Loucy (cell line): ENCODE measurements around the gene AJM1.

Source experiments
- H2AFZ ChIP-seq: fragments of 200-600 bp; sonication (generic); 2 replicates; pipeline ENCODE4 v1.6.0; 2016; ENCODE audit warnings: antibody characterized with exemption, mild to moderate bottlenecking, low read length, moderate library complexity
- H3F3A ChIP-seq: fragments of 200-600 bp; 2 replicates; pipeline ENCODE4 v1.6.0; 2016; ENCODE audit warnings: antibody characterized with exemption, low read depth, mild to moderate bottlenecking
- H3K27me3 ChIP-seq: fragments of 200-600 bp; sonication (generic); 2 replicates; pipeline ENCODE4 v1.6.1; 2014; ENCODE audit warnings: low read length, mild to moderate bottlenecking; ENCODE audit not compliant: insufficient read depth, poor library complexity, severe bottlenecking
- H3K36me3 ChIP-seq: fragments of 200-600 bp; sonication (generic); 2 replicates; pipeline ENCODE4 v1.6.1; 2016; ENCODE audit warnings: low read length; ENCODE audit not compliant: insufficient read depth
- H3K4me1 ChIP-seq: fragments of 200-600 bp; sonication (generic); 2 replicates; pipeline ENCODE4 v1.5.1; 2014; ENCODE audit warnings: low read length, mild to moderate bottlenecking; ENCODE audit not compliant: insufficient read depth, poor library complexity, severe bottlenecking
- H3K4me2 ChIP-seq: fragments of 200-600 bp; sonication (generic); 2 replicates; pipeline ENCODE4 v1.6.0; 2014; ENCODE audit warnings: antibody characterized with exemption, low read length, low read depth, mild to moderate bottlenecking; ENCODE audit not compliant: poor library complexity, severe bottlenecking
- H3K4me3 ChIP-seq: fragments of 200-600 bp; sonication (generic); 2 replicates; pipeline ENCODE4 v1.5.1; 2014; ENCODE audit warnings: low read length, mild to moderate bottlenecking, mixed read lengths; ENCODE audit not compliant: poor library complexity, severe bottlenecking
- H3K79me2 ChIP-seq: fragments of 200-600 bp; sonication (generic); 2 replicates; pipeline ENCODE4 v1.6.1; 2014; ENCODE audit warnings: low read length; ENCODE audit not compliant: insufficient read depth
- H3K9ac ChIP-seq: fragments of 200-600 bp; sonication (generic); 2 replicates; pipeline ENCODE4 v1.6.0; 2014; ENCODE audit warnings: mild to moderate bottlenecking, low read depth, low read length, moderate library complexity; ENCODE audit not compliant: poor library complexity, severe bottlenecking
- H3K9me2 ChIP-seq: fragments of 200-600 bp; sonication (generic); replicated peaks from 2 replicates; pipeline ENCODE4 v1.6.1; 2016; ENCODE audit warnings: low read depth, low read length, mixed read lengths
- H3K9me3 ChIP-seq: fragments of 200-600 bp; sonication (generic); 2 replicates; pipeline ENCODE4 v1.6.1; 2014; ENCODE audit warnings: mild to moderate bottlenecking, antibody characterized with exemption, low read length, low read depth; ENCODE audit not compliant: insufficient read depth
- H4K20me1 ChIP-seq: fragments of 200-600 bp; sonication (generic); 2 replicates; pipeline ENCODE4 v1.6.0; 2014; ENCODE audit warnings: antibody characterized with exemption, low read length, mild to moderate bottlenecking; ENCODE audit not compliant: insufficient read depth, poor library complexity, severe bottlenecking
- EZH2phosphoT487 ChIP-seq: fragments of 200-600 bp; IDR thresholded peaks from 2 replicates; pipeline ENCODE4 v1.6.1; 2018; ENCODE audit warnings: antibody characterized with exemption, mild to moderate bottlenecking, moderate library complexity, borderline replicate concordance
- TF ChIP-seq, protein P1 (sequence below): fragments of 200-600 bp; sonication (generic); conservative IDR thresholded peaks from 2 replicates; pipeline ENCODE4 v1.5.1; 2014; ENCODE audit warnings: mild to moderate bottlenecking, antibody characterized with exemption, low read length

AJM1 gene

DNA sequence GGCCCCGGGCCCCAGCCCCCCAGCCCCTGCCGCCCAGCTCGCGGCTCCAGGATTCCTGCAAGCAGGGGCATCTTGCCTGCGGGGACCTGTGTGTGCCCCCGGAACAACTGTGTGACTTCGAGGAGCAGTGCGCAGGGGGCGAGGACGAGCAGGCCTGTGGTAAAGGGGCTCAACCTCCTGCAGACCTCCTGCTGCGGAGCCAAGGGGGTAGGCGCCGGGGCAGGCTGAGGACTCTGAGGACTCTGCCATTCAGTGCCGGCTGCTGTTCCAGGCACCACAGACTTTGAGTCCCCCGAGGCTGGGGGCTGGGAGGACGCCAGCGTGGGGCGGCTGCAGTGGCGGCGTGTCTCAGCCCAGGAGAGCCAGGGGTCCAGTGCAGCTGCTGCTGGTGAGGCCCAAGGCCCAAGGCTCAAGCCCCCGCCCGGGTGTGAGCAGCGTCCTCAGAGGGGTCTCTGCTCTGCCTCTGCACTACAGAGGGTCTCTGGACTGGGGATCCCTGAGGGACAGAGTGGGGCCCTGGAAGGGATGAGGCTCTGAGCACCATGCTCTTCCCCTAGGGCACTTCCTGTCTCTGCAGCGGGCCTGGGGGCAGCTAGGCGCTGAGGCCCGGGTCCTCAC lies 13.3 kb downstream of the AJM1 start:
- no peak for TF ChIP-seq EZH2phosphoT487
- TF ChIP-seq, protein P1, sequence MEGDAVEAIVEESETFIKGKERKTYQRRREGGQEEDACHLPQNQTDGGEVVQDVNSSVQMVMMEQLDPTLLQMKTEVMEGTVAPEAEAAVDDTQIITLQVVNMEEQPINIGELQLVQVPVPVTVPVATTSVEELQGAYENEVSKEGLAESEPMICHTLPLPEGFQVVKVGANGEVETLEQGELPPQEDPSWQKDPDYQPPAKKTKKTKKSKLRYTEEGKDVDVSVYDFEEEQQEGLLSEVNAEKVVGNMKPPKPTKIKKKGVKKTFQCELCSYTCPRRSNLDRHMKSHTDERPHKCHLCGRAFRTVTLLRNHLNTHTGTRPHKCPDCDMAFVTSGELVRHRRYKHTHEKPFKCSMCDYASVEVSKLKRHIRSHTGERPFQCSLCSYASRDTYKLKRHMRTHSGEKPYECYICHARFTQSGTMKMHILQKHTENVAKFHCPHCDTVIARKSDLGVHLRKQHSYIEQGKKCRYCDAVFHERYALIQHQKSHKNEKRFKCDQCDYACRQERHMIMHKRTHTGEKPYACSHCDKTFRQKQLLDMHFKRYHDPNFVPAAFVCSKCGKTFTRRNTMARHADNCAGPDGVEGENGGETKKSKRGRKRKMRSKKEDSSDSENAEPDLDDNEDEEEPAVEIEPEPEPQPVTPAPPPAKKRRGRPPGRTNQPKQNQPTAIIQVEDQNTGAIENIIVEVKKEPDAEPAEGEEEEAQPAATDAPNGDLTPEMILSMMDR = no peak
- Histone ChIP-seq H3K4me2 (no peak overlapping the region), H4K20me1 (peaks cover 6% of the 10 kb centered on the region), H3F3A (no peaks in the 10 kb centered on the region), H3K36me3 (peaks cover 13% of the 10 kb centered on the region; the same call in 1 of the 2 replicates), H3K9ac (no peak overlapping the region), H3K9me3 (no peaks in the 10 kb centered on the region), H3K9me2 (no peaks in the 10 kb centered on the region), H3K4me1 (no peaks in the 10 kb centered on the region), H2AFZ (no peak overlapping the region), H3K4me3 (no peak overlapping the region), H3K79me2 (peaks cover 1% of the 10 kb centered on the region; the same call in 1 of the 2 replicates), H3K27me3 (no peaks in the 10 kb centered on the region)

DNA sequence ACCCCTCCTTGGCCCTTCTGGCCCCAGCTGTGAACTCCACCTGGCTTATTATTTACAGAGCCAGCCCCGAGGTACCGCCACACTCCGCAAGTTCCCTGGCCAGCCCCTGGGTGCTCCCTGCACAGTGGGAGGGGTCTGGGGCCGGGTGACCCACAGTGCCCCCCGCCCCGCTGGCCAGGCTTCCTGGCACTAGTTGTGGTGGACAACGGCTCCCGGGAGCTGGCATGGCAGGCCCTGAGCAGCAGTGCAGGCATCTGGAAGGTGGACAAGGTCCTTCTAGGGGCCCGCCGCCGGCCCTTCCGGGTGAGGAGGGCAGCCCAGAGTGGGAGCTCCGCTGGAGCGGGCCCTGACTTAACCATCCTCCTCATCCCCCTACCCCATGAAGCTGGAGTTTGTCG lies 13.8 kb downstream of the AJM1 start:
- Histone ChIP-seq H3K27me3 (no peaks in the 10 kb centered on the region), H3K36me3 (peaks cover 9% of the 10 kb centered on the region; the same call in 1 of the 2 replicates), H3K9ac (no peak overlapping the region), H2AFZ (no peak overlapping the region), H3K9me3 (no peaks in the 10 kb centered on the region), H3K4me3 (no peak overlapping the region), H3F3A (no peaks in the 10 kb centered on the region), H3K4me2 (no peak overlapping the region), H4K20me1 (peaks cover 3% of the 10 kb centered on the region), H3K9me2 (no peaks in the 10 kb centered on the region), H3K4me1 (no peaks in the 10 kb centered on the region), H3K79me2 (no peaks in the 10 kb centered on the region)
- TF ChIP-seq, protein P1 = no peak
- no peak for TF ChIP-seq EZH2phosphoT487

DNA sequence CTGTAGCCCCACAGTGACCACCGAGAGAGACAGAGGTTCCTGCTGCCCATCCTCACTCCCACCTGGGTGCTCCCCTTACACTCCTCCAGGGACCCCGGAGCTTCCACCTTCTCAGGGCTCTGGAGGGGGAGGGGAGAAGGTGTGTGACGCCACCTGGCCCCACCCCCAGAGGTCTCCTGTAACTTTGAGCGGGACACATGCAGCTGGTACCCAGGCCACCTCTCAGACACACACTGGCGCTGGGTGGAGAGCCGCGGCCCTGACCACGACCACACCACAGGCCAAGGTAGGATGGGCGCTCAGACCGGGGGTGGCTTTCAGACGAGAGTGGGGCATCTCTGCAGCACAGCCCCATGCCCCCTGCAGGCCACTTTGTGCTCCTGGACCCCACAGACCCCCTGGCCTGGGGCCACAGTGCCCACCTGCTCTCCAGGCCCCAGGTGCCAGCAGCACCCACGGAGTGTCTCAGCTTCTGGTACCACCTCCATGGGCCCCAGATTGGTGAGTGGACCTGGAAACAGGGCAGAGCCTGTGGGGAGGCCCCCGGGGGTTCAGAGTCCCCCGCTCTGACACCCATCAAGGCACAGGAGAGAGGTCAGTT lies 14.4 kb downstream of the AJM1 start:
- H3K4me1 ChIP-seq = no peaks in the 10 kb centered on the region
- H3K79me2 ChIP-seq = no peaks in the 10 kb centered on the region
- no peak overlapping the region for H3K4me3 ChIP-seq
- peaks cover 3% of the 10 kb centered on the region for H4K20me1 ChIP-seq
- no peak overlapping the region for H3K4me2 ChIP-seq
- no peaks in the 10 kb centered on the region for H3K9me2 ChIP-seq
- TF ChIP-seq, protein P1 = no peak; the same call in 1 of the 2 replicates
- TF ChIP-seq EZH2phosphoT487 = no peak
- no peaks in the 10 kb centered on the region for H3F3A ChIP-seq
- H3K27me3 ChIP-seq = no peaks in the 10 kb centered on the region
- no peak overlapping the region for H2AFZ ChIP-seq
- H3K36me3 ChIP-seq = peaks cover 4% of the 10 kb centered on the region; the same call in 1 of the 2 replicates
- no peaks in the 10 kb centered on the region for H3K9me3 ChIP-seq
- H3K9ac ChIP-seq = no peak overlapping the region
